Vagina (tissue), 2 donors: ENCODE measurements around the gene SDF2.

Source experiments
- POLR2A ChIP-seq, 2 donors: fragments of 450-650 bp; IDR thresholded peaks; one replicate each; pipeline ENCODE4 v1.6.1; 2017; ENCODE audit warnings: antibody characterized with exemption in 2 of 2, mild to moderate bottlenecking in 2 of 2, moderate library complexity in 2 of 2
- POLR2AphosphoS5 ChIP-seq, 2 donors: sonication (generic); formaldehyde crosslinking; IDR thresholded peaks; one replicate each; pipeline ENCODE4 v1.9.0; 2017; ENCODE audit warnings: antibody characterized with exemption in 2 of 2, mild to moderate bottlenecking in 2 of 2, low read depth in 1 of 2; ENCODE audit not compliant: insufficient read depth in 1 of 2
- TF ChIP-seq, protein P1 (sequence below), 3 experiments: fragments of 450-650 bp in 2 of 3; fragments of 200-600 bp in 1 of 3; sonication (generic) in 1 of 3; IDR thresholded peaks; one replicate each; pipeline ENCODE4 v1.5.1; 2017 to 2019; ENCODE audit warnings: antibody characterized with exemption in 3 of 3, mild to moderate bottlenecking in 2 of 3, moderate library complexity in 2 of 3

DNA sequence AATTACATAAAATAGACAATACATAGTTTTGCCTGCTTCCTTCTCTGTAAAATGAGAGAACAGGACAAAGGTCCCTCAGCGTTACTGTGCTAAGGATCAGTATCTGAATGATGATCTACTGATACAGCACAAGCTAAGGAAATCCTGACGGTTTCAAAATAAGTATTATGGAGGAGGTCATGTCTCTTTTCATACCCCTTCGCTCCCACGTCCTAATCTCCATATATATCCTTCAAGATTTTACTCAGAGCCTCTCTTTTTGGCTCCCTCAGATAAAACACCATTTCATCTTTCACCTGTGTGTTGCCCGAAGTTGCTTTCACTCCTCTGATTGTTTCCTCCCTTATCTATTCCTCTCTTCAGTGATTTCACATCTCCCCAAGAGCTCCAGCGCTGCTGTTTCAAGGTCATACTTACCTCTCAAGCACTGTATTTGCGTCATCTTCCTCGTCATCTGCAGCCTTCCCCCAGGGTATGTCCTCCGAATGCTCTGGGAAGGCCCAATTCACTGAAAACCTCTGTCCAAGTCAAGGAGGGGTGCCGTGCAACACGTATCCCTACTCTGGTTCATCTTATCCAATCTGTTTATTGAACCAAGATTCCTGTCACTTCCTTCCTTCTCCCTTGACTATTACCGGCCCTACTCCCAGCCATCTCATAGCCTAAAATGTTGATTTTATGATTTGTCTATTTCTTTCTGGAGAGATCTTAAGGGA lies 15.5 kb downstream of the SDF2 start:
- TF ChIP-seq, protein P1, sequence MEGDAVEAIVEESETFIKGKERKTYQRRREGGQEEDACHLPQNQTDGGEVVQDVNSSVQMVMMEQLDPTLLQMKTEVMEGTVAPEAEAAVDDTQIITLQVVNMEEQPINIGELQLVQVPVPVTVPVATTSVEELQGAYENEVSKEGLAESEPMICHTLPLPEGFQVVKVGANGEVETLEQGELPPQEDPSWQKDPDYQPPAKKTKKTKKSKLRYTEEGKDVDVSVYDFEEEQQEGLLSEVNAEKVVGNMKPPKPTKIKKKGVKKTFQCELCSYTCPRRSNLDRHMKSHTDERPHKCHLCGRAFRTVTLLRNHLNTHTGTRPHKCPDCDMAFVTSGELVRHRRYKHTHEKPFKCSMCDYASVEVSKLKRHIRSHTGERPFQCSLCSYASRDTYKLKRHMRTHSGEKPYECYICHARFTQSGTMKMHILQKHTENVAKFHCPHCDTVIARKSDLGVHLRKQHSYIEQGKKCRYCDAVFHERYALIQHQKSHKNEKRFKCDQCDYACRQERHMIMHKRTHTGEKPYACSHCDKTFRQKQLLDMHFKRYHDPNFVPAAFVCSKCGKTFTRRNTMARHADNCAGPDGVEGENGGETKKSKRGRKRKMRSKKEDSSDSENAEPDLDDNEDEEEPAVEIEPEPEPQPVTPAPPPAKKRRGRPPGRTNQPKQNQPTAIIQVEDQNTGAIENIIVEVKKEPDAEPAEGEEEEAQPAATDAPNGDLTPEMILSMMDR (IDR thresholded peaks at IDR 0.05) = no peak
- TF ChIP-seq POLR2A (IDR thresholded peaks at IDR 0.05) (no peak), POLR2AphosphoS5 (IDR thresholded peaks at IDR 0.05; ENCODE audit: insufficient read depth in 1 of 2, low read depth in 1 of 2) (no peak)
